Measurements from ENCODE around the gene IPCEF1.

Gene IPCEF1

GRCh38 chr6:154277629-154278017, 79.0 kb downstream of the IPCEF1 start:
- no peak for FAIRE-seq
- TF ChIP-seq POLR2AphosphoS5 (IDR thresholded peaks at IDR 0.05; ENCODE audit: low read depth, low read length) (no peak), POLR2A (IDR thresholded peaks at IDR 0.05; ENCODE audit: low read depth, low read length) (no peak), TAF1 (IDR thresholded peaks at IDR 0.05; ENCODE audit: borderline replicate concordance, low read depth, low read length) (no peak)
- DNase-seq (ENCODE audit: insufficient read length): no peak

GRCh38 chr6:154276810-154277628, 79.6 kb downstream of the IPCEF1 start:
- FAIRE-seq: no peak
- no peak for DNase-seq (ENCODE audit: insufficient read length)
- TF ChIP-seq TAF1 (IDR thresholded peaks at IDR 0.05; ENCODE audit: borderline replicate concordance, low read depth, low read length) (no peak), POLR2A (IDR thresholded peaks at IDR 0.05; ENCODE audit: low read depth, low read length) (no peak), POLR2AphosphoS5 (IDR thresholded peaks at IDR 0.05; ENCODE audit: low read depth, low read length) (no peak)

GRCh38 chr6:154274168-154274567, 82.4 kb downstream of the IPCEF1 start:
- FAIRE-seq (no peak), DNase-seq (ENCODE audit: insufficient read length) (no peak)
- no peak for TF ChIP-seq POLR2A (IDR thresholded peaks at IDR 0.05; ENCODE audit: low read depth, low read length)
- no peak for TF ChIP-seq POLR2AphosphoS5 (IDR thresholded peaks at IDR 0.05; ENCODE audit: low read depth, low read length)
- no peak for TF ChIP-seq TAF1 (IDR thresholded peaks at IDR 0.05; ENCODE audit: borderline replicate concordance, low read depth, low read length)

- DNase-seq (ENCODE audit: insufficient read length) (no peak), FAIRE-seq (no peak)
- TF ChIP-seq TAF1 (IDR thresholded peaks at IDR 0.05; ENCODE audit: borderline replicate concordance, low read depth, low read length) (no peak), POLR2AphosphoS5 (IDR thresholded peaks at IDR 0.05; ENCODE audit: low read depth, low read length) (no peak), POLR2A (IDR thresholded peaks at IDR 0.05; ENCODE audit: low read depth, low read length) (no peak)
Measured at GRCh38 chr6:154268486-154268885, 88.1 kb downstream of the IPCEF1 start.

GRCh38 chr6:154267508-154268106, 89.0 kb downstream of the IPCEF1 start:
- TF ChIP-seq POLR2AphosphoS5 (IDR thresholded peaks at IDR 0.05; ENCODE audit: low read depth, low read length) (no peak), POLR2A (IDR thresholded peaks at IDR 0.05; ENCODE audit: low read depth, low read length) (no peak)
- no peak for FAIRE-seq
- DNase-seq (ENCODE audit: insufficient read length): no peak

- FAIRE-seq (no peak), DNase-seq (ENCODE audit: insufficient read length) (no peak)
- TF ChIP-seq POLR2AphosphoS5 (IDR thresholded peaks at IDR 0.05; ENCODE audit: low read depth, low read length): no peak
- TF ChIP-seq POLR2A (IDR thresholded peaks at IDR 0.05; ENCODE audit: low read depth, low read length): no peak
- no peak for TF ChIP-seq TAF1 (IDR thresholded peaks at IDR 0.05; ENCODE audit: borderline replicate concordance, low read depth, low read length)
Measured at GRCh38 chr6:154266560-154267099, 90.0 kb downstream of the IPCEF1 start.

- TF ChIP-seq POLR2A (IDR thresholded peaks at IDR 0.05; ENCODE audit: low read depth, low read length): no peak
- no peak for TF ChIP-seq TAF1 (IDR thresholded peaks at IDR 0.05; ENCODE audit: borderline replicate concordance, low read depth, low read length)
- TF ChIP-seq POLR2AphosphoS5 (IDR thresholded peaks at IDR 0.05; ENCODE audit: low read depth, low read length): no peak
- no peak for DNase-seq (ENCODE audit: insufficient read length)
- no peak for FAIRE-seq
Measured at GRCh38 chr6:154261688-154262397, 94.8 kb downstream of the IPCEF1 start.

GRCh38 chr6:154258064-154258757, 98.4 kb downstream of the IPCEF1 start:
- DNase-seq (ENCODE audit: insufficient read length) (no peak), FAIRE-seq (peak; percentile 50)
- TF ChIP-seq POLR2A (IDR thresholded peaks at IDR 0.05; ENCODE audit: low read depth, low read length) (no peak), POLR2AphosphoS5 (IDR thresholded peaks at IDR 0.05; ENCODE audit: low read depth, low read length) (no peak), TAF1 (IDR thresholded peaks at IDR 0.05; ENCODE audit: borderline replicate concordance, low read depth, low read length) (no peak)

- no peak for FAIRE-seq
- TF ChIP-seq TAF1 (IDR thresholded peaks at IDR 0.05; ENCODE audit: borderline replicate concordance, low read depth, low read length) (no peak), POLR2AphosphoS5 (IDR thresholded peaks at IDR 0.05; ENCODE audit: low read depth, low read length) (no peak), POLR2A (IDR thresholded peaks at IDR 0.05; ENCODE audit: low read depth, low read length) (no peak)
- DNase-seq (ENCODE audit: insufficient read length): no peak
Measured at GRCh38 chr6:154257067-154257466, 99.5 kb downstream of the IPCEF1 start.

- no peak for FAIRE-seq
- TF ChIP-seq TAF1 (IDR thresholded peaks at IDR 0.05; ENCODE audit: borderline replicate concordance, low read depth, low read length): no peak
- TF ChIP-seq POLR2A (IDR thresholded peaks at IDR 0.05; ENCODE audit: low read depth, low read length): no peak
- no peak for TF ChIP-seq POLR2AphosphoS5 (IDR thresholded peaks at IDR 0.05; ENCODE audit: low read depth, low read length)
- DNase-seq (ENCODE audit: insufficient read length): no peak
Measured at GRCh38 chr6:154252678-154253077, 103.9 kb downstream of the IPCEF1 start.

- DNase-seq (ENCODE audit: insufficient read length) (no peak), FAIRE-seq (no peak)
- no peak for TF ChIP-seq POLR2AphosphoS5 (IDR thresholded peaks at IDR 0.05; ENCODE audit: low read depth, low read length)
- TF ChIP-seq POLR2A (IDR thresholded peaks at IDR 0.05; ENCODE audit: low read depth, low read length): no peak
- no peak for TF ChIP-seq TAF1 (IDR thresholded peaks at IDR 0.05; ENCODE audit: borderline replicate concordance, low read depth, low read length)
Measured at GRCh38 chr6:154251116-154251515, 105.5 kb downstream of the IPCEF1 start.
